Lower leg skin (tissue), 4 donors: ENCODE measurements around the gene LRRC43. TPM values are rescaled to one million over a fixed set of nuclear protein-coding genes. Genes with fewer than 3 reads are reported as not detected.

Experiments used
- DNase-seq, 2 donors: peaks; one replicate each; pipeline ENCODE4 v3.0.0-alpha.2; 2019; ENCODE audit warnings: low spot score in 2 of 2
- H3K4me3 ChIP-seq: fragments of 200-600 bp; sonication (generic); 2 replicates; pipeline ENCODE4 v1.5.1; 2017; ENCODE audit warnings: mild to moderate bottlenecking, low read depth; ENCODE audit not compliant: poor library complexity, severe bottlenecking
- CTCF ChIP-seq, 3 donors: fragments of 450-650 bp; IDR thresholded peaks; one replicate each; pipeline ENCODE4 v1.5.1; 2016; ENCODE audit warnings: antibody characterized with exemption in 3 of 3, mild to moderate bottlenecking in 3 of 3, moderate library complexity in 2 of 3
- POLR2A ChIP-seq, 2 donors: fragments of 450-650 bp; IDR thresholded peaks; one replicate each; pipeline ENCODE4 v1.6.1; 2016 to 2017; ENCODE audit warnings: antibody characterized with exemption in 2 of 2, mild to moderate bottlenecking in 1 of 2, moderate library complexity in 1 of 2
- WGBS, 2 donors: methylation state at CpG; one replicate each; pipeline ENCODE4 v1.1.5; 2018; 5-methylcytosine and 5-hydroxymethylcytosine counted together
- intact Hi-C: fragments of 100-400 bp; cut with DNase I; formaldehyde crosslinking; loops from one replicate; pipeline ENCODE4 v1.15.0; 2023; ENCODE audit warnings: low total_unique reads
- total RNA-seq, 4 donors: library from RNA; depleted of rRNA; stranded (reverse); fragments of >200 nt; gene quantifications; one replicate each; pipeline ENCODE4 v1.1.0, GENCODE V29; 2016

LRRC43 gene
- total RNA-seq, 4 donors from 2014 or later: 1.2 to 2.3 TPM; not detected in 2

GRCh38 chr12:122141911-122142725 lies 40.8 kb upstream of the LRRC43 start:
- DNase-seq: no peak
- WGBS, 2 donors: 81 to 83% methylated on average over 16 to 20 of the region's 21 CpGs
- TF ChIP-seq CTCF (IDR thresholded peaks at IDR 0.05): no peak
- TF ChIP-seq POLR2A (IDR thresholded peaks at IDR 0.05): no peak
- intact Hi-C loops: no loop called here
- no peak overlapping the region for H3K4me3 ChIP-seq

DNA sequence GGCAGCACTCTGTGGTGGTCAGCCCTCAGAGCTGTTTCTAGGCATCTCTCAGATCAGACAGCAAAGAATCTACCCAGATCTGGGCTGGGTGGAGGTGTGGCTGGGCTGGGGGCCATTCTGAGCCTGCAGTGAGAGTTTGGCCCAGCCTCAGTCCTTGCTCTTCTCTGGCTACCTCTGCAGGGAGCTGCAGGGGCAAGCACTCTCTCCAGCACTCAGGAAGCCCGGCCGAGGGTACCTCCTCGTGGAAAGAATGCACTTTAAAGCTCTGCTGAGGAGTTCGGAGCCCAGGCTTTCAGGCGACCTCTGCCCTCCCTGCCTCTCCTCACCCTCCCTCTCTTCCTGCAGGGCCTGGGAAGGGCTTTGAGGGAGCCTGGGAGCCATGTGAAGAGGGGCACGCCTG lies 40.1 kb upstream of the LRRC43 start:
- WGBS, 2 donors: 65 to 69% methylated on average over 6 of the region's 6 CpGs
- TF ChIP-seq CTCF (IDR thresholded peaks at IDR 0.05): no peak
- TF ChIP-seq POLR2A (IDR thresholded peaks at IDR 0.05): no peak
- H3K4me3 ChIP-seq: no peak overlapping the region
- no peak for DNase-seq
- intact Hi-C loops: no loop called here

DNA sequence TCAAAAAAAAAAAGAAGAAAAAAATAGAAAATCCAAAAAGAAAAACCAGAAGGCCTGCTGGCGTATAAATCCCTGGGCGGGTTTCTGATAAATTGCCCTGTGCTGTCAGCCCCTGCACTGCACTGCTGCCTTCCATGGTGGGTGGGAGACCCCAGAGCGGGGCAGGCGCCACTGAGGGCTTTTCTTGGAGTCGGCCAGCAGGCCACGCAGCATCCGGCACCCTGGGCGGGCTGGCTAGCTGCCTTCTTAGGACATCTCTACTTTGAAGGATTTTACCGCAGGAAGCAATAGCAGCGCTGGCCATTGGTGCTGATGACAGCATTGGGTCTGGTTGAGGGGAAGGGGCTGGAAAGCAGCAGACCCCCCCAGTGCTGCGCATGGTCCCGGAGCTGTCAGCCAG lies 38.0 kb upstream of the LRRC43 start:
- TF ChIP-seq POLR2A (IDR thresholded peaks at IDR 0.05): no peak
- no peak for TF ChIP-seq CTCF (IDR thresholded peaks at IDR 0.05)
- DNase-seq: no peak
- H3K4me3 ChIP-seq: no peak overlapping the region
- WGBS, 2 donors: 93 to 98% methylated on average over 6 to 11 of the region's 12 CpGs
- intact Hi-C loops: no loop called here

DNA sequence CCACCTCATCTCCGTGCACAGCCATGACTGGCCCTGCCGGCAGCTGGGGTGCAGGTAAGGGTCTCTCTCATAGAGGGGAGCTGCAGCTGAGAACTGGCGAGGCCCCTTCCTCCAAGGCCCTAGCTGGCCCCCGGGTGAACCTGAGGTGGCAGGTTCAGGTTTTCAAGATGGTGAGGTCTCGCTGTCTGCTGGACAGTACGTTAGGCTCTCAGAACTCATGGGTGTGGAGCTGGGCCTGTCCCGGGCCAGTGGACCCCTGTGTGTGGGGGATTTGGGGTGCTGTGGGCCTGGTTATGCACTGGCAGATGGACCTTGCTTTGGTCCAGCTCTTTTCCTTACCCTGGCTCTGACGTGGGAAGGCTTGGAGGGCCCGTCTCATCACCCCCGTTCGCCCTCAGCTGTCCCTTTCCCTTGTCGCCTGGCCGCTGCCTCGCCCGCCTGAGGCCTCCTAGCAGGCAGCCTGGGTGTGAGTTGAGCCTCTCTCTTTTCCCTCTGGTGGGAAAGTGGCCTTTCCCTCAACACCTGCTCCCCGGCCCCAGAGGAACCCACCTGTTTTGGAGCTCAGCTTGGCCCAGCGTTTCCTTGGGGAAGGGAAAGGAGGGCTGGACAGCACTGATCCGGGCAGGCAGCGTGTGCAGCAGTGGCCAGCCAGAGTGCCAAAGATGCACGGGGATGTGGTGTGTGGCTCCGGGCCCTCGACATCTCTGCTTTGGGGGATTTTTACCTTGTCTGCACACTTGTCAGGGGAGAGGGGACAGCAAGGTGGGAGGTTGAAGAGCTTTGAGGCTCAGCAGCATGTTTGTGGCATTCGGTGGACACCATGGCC lies 37.2 kb upstream of the LRRC43 start:
- DNase-seq: no peak
- WGBS, 2 donors: 88 to 89% methylated on average over 22 to 23 of the region's 23 CpGs
- no peak for TF ChIP-seq CTCF (IDR thresholded peaks at IDR 0.05)
- TF ChIP-seq POLR2A (IDR thresholded peaks at IDR 0.05): no peak
- intact Hi-C loops: no loop called here
- H3K4me3 ChIP-seq: no peak overlapping the region

GRCh38 chr12:122147514-122148290 lies 35.2 kb upstream of the LRRC43 start:
- intact Hi-C loops: no loop called here
- 77 to 82% methylated on average over 19 to 21 of the region's 21 CpGs for WGBS, 2 donors
- no peak overlapping the region for H3K4me3 ChIP-seq
- TF ChIP-seq POLR2A (IDR thresholded peaks at IDR 0.05): no peak
- no peak for TF ChIP-seq CTCF (IDR thresholded peaks at IDR 0.05)
- DNase-seq: no peak
